GM21360 (cell line): Measurements from ENCODE around the gene DNAJA1.
A peak's percentile ranks its signal among the peaks of the same experiment; 100 is the strongest.

Experiments used
- ATAC-seq: cut with Tn5 transposase; IDR thresholded peaks from one replicate; pipeline ENCODE4 v1.9.1; 2021; ENCODE audit warnings: mild to moderate bottlenecking, moderate library complexity; ENCODE audit not compliant: unreplicated experiment

DNAJA1 gene

DNA sequence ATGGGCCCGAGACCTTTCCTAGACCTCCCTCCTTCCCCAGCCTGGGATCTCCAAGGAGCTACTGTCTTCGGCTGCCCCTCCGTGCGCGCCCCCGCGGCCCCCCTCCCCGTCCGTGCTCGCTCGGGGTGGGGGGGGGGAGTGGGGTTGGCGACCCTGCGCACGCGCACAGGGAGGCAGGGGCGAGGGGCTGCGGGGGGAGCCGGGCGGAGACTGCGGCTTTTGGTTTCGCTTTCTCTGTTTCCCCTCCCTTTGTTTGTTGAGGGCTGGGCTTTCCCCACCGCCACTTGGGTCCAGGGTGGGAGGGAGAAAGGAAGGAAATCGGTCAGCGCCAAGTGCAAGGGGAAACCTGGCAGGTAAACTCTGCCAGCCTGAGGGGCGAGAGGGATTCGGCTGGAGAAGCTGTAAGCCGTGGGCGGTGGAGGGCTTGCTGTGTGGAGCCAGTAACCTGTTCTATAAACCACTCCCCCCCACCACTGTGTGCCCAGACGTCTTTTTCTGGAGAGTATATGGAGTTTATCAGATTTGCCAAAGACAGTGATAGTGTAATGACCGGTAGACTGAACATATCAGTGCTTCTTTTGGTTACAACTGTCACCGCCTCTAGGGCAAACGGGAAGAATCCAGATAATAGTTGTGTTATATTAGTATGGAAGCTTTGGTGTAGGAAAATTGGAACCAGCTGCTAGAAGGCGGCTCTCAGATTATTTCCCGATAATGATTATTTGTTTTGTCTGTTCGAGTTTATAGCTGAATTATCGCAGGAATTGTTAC lies 684 bp downstream of the DNAJA1 start:
- peak; percentile 37 for ATAC-seq

DNA sequence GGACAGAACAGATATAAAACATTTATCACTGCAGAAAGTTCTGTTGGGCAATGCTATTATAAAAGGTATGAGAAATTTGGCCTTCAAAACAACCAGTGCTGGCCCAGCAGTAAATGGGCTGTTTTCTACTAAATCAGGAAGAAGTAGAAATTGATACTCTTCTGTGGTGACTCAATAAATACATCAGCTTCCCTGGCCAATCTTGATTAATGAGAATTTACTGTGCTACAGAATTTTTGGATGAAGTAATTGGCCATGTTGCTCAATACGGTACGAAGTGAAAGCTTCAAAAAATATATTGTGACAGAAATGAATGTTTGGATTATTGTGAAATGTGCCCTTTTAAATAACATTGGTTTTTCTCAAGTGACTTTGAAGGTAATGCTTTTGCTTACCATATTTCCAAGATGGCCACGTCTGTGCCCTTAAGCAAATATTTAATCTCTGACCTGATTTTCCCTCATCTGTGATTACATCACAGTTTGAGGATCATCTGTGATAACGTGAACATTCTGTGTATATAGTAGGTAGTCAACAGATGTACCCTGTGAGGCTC lies 4.2 kb downstream of the DNAJA1 start:
- no peak for ATAC-seq

- no peak for ATAC-seq
These were observed 5.2 kb downstream of the DNAJA1 start for GRCh38 chr9:33030285-33030684.

GRCh38 chr9:33032292-33032691 lies 7.2 kb downstream of the DNAJA1 start:
- ATAC-seq, result no peak

DNA sequence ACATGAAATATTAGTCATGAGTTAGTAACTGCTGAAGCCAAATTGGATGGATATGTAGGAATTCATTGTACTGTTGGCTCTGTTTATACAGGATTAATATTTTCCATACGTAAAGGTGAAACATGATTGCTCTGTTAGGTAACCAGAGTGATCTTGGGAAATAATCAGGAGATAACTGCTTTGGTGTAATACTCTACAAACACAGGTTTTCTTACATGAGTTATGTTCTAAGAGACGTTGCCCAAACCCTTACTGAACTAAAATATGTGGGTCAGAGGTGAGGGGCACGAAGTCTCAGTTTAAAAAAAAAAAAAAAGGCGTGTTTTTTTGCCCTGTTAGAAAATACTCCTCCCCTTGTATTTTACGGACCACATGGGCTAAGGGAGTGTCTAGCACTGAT lies 7.8 kb downstream of the DNAJA1 start:
- no peak for ATAC-seq

DNA sequence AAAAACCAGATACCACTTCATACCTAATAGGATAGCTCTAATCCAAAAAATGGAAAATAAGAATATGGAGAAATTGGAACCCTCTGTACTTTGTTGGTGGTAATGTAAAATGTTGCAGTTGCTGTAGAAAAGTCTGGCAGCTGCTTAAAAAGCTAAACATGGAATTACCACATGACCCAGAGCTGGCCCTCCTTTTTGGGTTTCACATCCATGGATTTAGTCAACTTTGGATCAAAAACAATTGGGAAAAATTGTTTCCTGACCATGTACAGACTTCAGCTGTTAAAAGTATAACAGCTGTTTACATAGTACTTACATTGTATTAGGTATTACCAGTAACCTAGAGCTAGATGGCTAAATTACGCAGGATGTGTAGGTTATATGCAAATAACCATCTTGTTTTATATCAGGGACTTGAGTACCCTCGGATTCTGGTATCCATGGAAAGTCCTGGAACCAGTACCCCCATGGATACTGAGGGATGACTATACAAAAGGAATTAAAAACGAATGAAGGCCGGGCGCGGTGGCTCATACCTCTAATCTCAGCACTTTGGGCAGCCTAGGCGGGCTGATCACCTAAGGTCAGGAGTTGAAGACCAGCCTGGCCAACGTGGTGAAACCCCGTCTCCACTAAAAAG lies 15.8 kb downstream of the DNAJA1 start:
- ATAC-seq, result no peak

DNA sequence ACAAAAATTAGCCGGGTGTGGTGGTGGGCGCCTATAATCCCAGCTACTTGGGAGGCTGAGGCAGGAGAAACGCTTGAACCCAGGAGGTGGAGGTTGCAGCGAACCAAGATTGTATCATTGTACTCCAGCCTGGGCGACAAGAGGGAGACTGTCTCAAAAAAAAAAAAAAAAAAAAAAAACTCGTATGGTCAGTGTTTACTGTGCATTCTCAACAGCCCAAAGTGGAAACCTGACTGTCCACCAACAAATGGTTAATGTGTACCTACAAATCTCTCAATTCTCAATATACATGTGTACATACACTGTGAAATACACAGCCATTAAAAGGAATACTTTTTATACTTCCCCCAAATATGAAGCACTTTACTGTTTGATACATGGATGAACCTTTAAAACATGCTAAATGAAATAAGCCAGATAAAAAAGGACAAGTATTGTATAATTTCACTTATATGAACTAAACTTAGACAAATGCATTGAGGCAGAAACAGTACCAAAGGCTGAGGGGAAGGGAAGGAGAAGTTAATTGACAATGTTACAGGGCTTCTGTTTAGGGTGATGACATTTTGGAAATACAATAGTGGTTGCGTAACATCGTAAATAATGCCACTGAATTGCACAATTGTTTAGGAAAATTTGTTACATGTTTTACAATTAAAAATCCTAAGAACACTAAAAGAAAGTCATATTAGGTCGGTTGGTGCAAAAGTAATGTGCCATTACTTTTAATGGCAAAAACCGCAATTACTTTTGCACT lies 16.5 kb downstream of the DNAJA1 start:
- ATAC-seq, result no peak

- no peak for ATAC-seq
These were observed 17.4 kb downstream of the DNAJA1 start for GRCh38 chr9:33042473-33042872.

- ATAC-seq, result no peak
These were observed 18.6 kb downstream of the DNAJA1 start for GRCh38 chr9:33043671-33044070.

GRCh38 chr9:33044162-33044673 lies 19.1 kb downstream of the DNAJA1 start:
- peak; percentile 74 for ATAC-seq

GRCh38 chr9:33044677-33045282 lies 19.7 kb downstream of the DNAJA1 start:
- no peak for ATAC-seq

DNA sequence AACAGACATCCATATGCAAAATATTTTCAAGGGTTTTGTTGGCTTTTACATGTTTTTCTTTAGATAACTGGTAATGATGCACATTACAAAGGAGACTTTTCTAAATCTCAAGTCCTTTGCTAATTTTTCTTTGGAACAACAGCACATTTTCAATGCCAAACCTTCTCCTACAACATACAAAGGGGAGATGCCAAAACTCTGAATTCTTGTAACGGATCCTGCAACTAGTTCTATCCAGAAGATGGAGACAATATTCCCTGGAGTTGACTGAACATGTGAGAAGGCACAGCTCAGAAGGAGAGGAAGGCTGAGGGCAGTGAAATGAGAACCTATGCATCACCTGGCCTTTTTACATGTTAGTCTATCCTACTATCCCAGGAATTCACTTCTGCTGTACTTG lies 21.0 kb downstream of the DNAJA1 start:
- no peak for ATAC-seq

GRCh38 chr9:33048054-33048465 lies 23.0 kb downstream of the DNAJA1 start:
- no peak for ATAC-seq

DNA sequence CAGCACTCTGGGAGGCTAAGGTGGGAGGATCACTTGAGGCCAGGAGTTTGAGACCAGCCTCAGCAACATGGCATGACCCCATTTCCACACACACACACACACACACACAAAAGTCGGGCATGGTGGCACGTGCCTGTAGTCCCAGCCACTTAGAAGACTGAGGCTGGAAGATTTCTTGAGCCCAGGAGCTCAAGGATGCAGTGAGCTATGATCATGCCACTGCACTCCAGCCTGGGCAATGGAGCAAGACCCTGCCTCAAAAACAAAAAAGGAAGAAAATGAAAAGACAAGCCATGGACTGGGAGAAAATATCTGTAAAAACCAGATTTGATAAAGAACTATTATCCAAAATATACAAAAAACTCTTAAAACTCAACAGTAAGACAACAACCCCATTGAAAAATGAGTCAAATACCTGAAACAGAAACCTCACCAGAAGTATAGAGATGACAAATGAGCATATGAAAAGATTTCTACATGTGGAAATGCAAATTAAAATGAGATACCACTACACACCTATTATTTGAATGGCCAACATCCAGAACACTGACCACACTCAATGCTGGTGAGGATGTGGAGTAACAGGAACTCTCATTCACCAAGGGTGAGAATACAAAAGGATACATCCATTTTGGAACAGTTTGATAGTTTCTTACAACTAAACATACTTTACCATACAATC lies 24.7 kb downstream of the DNAJA1 start:
- ATAC-seq, result peak; percentile 74

- no peak for ATAC-seq
These were observed 26.1 kb downstream of the DNAJA1 start for GRCh38 chr9:33051144-33051543.

DNA sequence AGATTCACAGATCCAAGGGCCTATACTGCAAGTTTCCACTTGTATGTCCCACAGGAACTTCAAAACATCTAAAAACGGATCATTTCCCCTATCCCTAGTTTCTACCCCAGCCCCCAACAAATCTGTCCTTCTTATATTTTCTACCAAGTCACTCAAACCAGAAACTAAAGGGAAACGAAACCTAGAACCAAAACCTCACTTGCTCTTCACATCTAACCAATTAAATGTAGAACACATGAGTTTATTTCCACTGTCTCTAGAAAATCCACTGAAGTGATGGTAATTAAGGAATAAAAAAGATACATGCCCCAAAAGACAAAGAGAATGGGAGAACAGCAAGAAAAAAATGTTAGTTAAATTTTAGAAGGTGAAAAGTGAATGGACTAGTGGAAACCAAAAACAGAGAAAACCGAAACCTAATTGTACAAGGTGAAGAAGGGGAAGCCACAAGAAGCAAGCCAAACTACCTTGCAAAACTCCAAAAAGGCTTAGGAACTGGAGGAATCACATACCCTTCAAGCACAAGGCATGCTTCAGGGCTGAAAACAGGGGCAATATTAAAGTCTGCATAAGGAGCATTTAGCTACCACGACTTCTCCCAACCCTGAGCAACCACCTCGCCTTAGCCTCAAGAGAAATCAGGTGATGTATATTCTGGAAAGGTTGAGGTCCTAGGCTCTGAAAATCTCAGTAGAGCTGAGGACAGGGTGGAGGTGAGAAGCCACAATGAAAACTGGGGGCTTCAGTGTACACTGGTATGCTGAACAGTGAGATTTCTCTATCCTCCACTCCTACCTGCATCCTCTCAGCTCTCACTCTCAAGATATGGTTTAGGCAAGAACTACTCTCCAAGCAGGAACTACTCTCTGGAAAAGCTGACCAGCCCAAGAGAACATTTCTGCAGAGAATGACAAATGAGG lies 40.3 kb downstream of the DNAJA1 start:
- peak; percentile 61 for ATAC-seq

DNA sequence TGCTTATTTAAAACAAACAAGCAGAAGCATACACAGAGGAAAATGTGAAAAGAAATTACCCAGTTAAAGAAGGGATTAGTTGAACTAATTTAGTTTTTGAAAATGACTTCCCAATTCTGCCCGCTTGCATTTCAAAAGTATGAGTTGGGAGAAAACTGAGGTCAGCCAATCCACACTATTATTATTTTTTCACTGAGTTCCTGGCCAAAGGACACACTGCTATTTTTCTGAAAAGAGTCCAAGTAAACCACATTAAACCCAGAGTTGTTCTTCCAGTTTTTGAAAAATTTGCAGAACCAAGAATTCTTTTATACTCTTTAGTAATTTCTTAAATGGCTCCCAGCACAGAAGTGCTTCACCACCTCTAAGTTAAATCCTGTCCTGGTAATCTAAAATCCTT lies 43.9 kb downstream of the DNAJA1 start:
- no peak for ATAC-seq

DNA sequence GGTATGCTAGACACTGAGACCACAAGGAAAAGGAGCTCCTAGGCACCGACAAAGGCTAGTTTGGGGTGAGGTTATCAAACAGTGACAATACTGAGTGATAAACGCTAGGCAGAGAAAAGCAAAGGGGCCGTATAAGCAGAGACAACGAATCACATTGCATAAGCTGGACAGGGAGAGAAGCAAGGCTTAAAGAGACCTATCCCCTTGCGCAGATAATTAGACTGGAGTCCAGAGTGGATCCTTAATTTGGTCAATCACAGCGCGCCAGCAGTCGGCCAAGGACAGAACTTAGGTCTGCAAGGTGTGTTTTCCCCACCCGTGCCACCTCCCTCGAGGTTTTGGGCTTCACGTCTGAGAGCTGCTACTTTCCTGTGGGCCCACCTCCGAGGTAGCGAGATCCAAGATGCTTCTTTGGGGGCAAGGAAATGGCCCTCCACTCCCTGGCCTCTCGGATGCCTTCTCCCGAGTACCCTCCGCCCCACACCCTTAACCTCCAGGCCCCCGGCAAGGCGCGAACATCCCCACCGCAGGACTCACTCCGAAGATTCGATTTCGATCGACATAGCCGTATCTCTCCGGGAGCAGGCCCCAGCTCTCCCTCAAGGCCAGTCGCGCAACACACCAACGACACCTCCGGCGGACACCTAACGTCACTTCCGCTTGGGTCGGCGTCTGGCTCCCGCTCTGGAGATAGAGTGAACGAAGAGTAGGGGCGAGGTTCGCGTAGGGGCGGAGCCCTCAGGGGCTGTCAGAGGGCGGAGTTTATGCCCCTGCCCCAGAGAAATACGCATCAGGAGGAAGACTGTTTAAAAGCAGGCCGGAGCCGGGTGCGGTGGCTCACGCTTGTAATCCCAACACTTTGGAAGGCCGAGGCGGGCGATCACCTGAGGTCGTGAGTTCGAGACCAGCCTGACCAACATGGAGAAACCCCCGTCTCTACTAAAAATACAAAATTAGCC lies 51.3 kb downstream of the DNAJA1 start, which contains the start of gene SMU1:
Gene SMU1 (minus strand): TSS at position 629 of the 959 bp plus-strand sequence. CDS start 66 bp downstream, at position 563.
- peak; percentile 99 for ATAC-seq
